GM19452 (cell line): Measurements from ENCODE around the gene CERT1.
"Not testable (repeated sequence)": the region's sequence is repeated elsewhere in the genome, so short reads cannot be mapped to it uniquely, and the experiment has no call there.

Experiments
- ATAC-seq: cut with Tn5 transposase; IDR thresholded peaks from one replicate; pipeline ENCODE4 v1.9.1; 2021; ENCODE audit not compliant: unreplicated experiment

CERT1 gene, protein sequence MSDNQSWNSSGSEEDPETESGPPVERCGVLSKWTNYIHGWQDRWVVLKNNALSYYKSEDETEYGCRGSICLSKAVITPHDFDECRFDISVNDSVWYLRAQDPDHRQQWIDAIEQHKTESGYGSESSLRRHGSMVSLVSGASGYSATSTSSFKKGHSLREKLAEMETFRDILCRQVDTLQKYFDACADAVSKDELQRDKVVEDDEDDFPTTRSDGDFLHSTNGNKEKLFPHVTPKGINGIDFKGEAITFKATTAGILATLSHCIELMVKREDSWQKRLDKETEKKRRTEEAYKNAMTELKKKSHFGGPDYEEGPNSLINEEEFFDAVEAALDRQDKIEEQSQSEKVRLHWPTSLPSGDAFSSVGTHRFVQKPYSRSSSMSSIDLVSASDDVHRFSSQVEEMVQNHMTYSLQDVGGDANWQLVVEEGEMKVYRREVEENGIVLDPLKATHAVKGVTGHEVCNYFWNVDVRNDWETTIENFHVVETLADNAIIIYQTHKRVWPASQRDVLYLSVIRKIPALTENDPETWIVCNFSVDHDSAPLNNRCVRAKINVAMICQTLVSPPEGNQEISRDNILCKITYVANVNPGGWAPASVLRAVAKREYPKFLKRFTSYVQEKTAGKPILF

GRCh38 chr5:75511435-75512382 is at the start of gene CERT1, which contains the start of gene POLK:
CERT1 (minus strand) TSS chr5:75511629; CDS start chr5:75511207, 422 bp downstream.
POLK (plus strand) TSS chr5:75511891.
- peak; percentile 85 for ATAC-seq

GRCh38 chr5:75560655-75561054 is 49.2 kb upstream of the CERT1 start:
- ATAC-seq, result not testable (repeated sequence)

GRCh38 chr5:75558981-75559632 is 47.7 kb upstream of the CERT1 start:
- no peak for ATAC-seq

DNA sequence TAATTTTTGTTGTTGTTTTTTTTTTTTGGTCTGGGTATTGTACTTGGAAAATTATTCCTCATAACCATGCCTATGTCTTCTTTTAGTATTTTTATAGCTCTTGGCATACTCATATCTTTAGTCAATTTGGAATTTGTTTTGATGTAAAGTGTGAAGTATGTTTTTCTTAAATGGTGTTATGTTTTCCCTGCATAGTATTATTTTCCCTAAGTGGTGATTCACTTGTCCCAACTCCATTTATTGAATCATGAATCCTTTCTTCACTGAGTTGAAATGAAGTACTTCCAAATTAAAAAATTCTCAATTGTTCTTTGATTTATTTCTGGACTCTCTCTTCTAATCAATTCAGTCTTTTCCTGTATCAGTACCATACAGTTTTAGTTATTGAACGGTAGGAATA is 46.8 kb upstream of the CERT1 start:
- no peak for ATAC-seq

- no peak for ATAC-seq
Measured at GRCh38 chr5:75553358-75553757, 41.9 kb upstream of the CERT1 start.

- no peak for ATAC-seq
Measured at GRCh38 chr5:75552764-75553163, 41.3 kb upstream of the CERT1 start.

GRCh38 chr5:75551471-75551870 is 40.0 kb upstream of the CERT1 start:
- ATAC-seq, result no peak

DNA sequence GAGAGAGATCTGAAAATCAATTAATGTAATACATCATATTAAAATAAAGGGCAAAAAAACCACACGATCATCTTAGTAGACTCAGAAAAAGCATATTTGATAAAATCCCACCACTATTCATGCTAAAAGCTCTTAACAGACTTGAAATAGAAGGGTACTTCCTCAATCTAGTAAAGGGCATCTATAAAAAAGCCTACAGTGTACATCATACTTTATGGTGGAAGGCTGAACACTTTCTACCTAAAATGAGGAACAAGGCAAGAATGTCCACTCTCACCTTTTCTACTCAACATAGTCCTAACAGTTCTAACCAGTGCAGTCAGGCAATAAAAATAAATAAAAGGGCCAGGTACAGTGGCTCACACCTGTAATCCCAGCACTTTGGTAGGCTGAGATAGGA is 39.2 kb upstream of the CERT1 start:
- ATAC-seq, result no peak

- no peak for ATAC-seq
Measured at GRCh38 chr5:75547812-75548211, 36.4 kb upstream of the CERT1 start.

DNA sequence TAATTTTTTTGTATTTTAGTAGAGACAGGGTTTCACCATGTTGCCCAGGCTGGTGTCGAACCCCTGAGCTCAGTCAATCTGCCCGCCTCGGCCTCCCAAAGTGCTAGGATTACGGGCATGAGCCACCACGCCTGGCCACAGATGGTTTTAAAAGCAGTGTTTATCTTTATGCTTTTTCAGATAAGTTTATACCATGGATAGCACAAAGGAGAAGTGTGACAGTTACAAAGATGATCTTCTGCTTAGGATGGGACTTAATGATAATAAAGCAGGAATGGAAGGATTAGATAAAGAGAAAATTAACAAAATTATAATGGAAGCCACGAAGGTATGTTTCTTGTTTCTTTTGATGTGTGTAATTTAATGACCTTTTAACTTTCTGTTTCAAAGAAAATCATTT is 35.4 kb upstream of the CERT1 start:
- ATAC-seq, result no peak

GRCh38 chr5:75545131-75545530 is 33.7 kb upstream of the CERT1 start:
- ATAC-seq, result no peak

DNA sequence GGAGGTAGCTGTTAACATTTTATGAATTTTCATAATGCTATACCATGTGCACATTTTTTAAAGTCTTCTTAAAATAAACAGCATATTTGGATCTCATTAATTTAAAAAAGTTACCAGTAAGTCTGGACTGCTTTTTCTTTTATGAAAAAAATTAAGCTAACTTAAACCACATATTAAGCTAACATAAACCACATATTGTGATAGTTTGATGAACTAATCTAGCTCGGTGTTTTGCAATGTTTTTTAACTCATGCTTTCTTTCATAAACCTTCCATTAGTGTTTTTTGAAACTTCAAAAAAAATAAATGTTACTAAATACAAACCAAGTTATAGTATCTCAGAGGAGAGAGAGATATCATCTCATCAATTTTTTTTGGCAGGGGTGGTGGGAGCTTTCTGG is 26.8 kb upstream of the CERT1 start:
- no peak for ATAC-seq

- no peak for ATAC-seq
Measured at GRCh38 chr5:75536694-75537360, 25.4 kb upstream of the CERT1 start.

GRCh38 chr5:75536147-75536546 is 24.7 kb upstream of the CERT1 start:
- no peak for ATAC-seq

DNA sequence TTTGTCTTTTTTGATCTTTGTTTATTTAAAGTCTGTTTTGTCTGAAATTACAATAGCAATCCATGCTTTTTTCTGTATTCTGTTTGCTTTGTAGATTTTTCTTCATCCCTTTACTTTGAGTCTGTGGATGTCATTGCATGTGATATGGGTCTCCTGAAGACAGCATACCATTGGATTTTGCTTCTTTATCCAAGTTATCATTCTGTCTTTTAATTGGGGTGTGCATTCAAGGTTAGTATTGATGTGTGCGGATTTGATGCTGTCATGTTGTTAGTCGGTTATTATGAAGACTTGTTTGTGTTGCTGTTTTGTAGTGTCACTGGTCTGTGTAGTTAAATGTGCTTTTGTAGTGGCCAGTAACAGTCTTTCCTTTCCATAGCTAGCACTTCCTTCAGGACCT is 23.3 kb upstream of the CERT1 start:
- ATAC-seq, result no peak

DNA sequence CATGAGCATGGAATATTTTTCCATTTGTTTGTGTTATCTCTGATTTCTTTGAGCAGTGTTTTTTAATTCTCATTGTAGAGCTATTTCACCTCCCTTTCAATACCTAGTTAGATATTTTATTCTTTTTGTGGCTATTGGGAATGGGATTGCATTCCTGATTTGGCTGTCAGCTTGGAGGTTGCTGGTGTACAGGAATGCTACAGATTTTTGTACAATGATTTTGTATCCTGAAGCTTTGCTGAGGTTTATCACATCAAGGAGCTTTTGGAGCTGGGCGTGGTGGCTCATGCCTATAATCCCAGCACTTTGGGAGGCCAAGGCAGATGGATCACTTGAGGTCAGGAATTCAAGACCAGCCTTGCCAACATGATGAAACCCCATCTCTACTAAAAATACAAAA is 22.3 kb upstream of the CERT1 start:
- not testable (repeated sequence) for ATAC-seq

- ATAC-seq, result no peak
Measured at GRCh38 chr5:75532190-75532589, 20.8 kb upstream of the CERT1 start.

DNA sequence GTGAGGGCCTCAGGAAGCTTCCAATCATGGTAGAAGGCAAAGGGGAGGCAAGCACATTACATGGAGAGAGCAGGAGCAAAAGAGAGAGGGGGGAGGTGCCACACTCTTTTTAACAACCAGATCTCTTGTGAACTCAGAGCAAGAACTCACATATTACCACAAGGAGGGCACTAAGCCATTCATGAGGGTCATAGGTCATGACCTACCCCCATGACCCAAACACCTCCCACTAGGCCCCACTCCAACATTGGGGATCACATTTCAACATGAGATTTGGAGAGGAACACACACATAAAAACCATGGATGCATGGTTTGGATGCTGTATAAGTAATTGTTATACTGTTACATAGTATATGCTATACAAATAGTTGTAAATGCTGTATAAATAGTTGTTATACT is 17.8 kb upstream of the CERT1 start:
- ATAC-seq, result no peak

GRCh38 chr5:75526070-75526469 is 14.6 kb upstream of the CERT1 start:
- ATAC-seq, result no peak

GRCh38 chr5:75525344-75525743 is 13.9 kb upstream of the CERT1 start:
- ATAC-seq, result no peak
